GM18499 (cell line): ENCODE data around the gene GOLGA3.
"Not testable (repeated sequence)": the region's sequence is repeated elsewhere in the genome, so short reads cannot be mapped to it uniquely, and the experiment has no call there.

Source experiments
- ATAC-seq: cut with Tn5 transposase; IDR thresholded peaks from one replicate; pipeline ENCODE4 v1.9.1; 2021; ENCODE audit warnings: moderate number of reproducible peaks; ENCODE audit not compliant: insufficient read depth, unreplicated experiment

GOLGA3 gene

DNA sequence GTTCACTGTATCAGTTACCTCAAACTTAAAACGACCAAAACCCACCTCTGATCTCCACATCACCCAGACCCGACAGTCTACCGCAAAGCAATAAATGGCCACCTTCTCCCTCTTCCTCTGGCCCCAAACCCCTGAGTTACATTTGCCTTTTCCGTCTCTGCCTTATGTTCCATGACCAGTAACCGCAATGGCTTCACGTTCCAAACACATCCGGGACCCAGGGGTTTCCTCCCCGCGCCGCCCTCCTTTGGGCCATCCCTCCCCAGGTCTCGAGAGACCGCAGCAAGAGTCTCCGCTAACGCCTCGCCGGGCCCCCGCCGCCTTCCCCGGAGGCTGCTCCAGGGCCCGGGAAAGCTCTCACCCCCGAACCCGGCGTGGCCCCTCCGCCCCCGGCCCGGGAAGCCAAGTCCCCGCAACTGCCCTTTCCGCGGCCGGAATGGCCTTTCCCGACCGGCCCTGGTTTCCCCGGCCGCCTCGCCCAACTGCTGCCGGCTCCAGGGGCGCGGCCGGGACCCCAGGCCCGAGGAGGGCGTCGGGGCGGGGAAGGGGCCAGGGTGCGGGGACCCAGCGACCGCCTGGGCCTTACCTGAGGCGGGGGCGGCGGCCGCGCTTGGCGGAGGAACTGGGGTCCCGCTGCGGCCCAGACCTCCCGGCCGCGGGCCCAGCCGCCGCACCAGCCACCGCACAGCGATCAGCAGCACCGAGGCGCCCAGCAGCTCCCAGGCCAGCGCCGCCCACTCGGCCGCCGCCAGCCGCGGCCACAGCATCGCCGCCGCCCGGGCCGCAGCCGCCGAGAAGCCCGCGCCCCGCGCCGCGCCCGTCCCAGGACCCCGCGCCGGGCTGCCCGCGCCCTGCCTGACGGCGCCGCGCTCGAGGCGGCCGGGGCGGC, 67.4 kb downstream of the GOLGA3 start, which contains the start of gene ANKLE2:
Gene ANKLE2 (minus strand): TSS at position 801 of the 889 bp plus-strand sequence. CDS start 34 bp downstream, at position 767.
- no peak for ATAC-seq

DNA sequence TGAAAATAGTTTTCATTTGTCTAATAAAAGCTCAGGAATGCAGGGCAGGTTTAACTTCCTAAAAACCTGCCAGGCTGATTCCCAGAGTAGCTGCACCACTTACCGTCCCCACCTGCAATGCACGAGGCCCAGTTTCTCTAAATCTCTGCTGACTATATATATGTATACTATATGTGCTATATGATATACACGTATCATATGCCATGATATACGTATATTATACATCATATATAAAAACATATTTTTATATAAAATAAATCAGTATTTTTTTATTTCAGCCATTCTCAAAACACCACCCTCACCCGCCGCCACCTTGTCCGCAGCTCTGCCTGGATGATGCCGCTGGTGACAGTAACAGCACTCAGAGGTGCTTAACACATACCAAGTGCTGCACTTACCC, 69.3 kb downstream of the GOLGA3 start:
- ATAC-seq, result no peak

DNA sequence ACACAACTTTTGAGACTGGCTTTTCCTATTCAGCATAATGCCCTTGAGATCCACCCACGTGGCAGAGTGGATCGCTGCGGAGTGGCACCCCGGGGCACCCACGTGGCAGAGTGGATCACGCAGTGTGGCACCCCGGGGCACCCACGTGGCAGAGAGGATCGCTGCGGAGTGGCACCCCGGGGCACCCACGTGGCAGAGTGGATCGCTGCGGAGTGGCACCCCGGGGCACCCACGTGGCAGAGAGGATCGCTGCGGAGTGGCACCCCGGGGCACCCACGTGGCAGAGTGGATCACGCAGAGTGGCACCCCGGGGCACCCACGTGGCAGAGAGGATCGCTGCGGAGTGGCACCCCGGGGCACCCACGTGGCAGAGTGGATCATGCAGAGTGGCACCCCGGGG, 69.8 kb downstream of the GOLGA3 start:
- ATAC-seq, result not testable (repeated sequence)

DNA sequence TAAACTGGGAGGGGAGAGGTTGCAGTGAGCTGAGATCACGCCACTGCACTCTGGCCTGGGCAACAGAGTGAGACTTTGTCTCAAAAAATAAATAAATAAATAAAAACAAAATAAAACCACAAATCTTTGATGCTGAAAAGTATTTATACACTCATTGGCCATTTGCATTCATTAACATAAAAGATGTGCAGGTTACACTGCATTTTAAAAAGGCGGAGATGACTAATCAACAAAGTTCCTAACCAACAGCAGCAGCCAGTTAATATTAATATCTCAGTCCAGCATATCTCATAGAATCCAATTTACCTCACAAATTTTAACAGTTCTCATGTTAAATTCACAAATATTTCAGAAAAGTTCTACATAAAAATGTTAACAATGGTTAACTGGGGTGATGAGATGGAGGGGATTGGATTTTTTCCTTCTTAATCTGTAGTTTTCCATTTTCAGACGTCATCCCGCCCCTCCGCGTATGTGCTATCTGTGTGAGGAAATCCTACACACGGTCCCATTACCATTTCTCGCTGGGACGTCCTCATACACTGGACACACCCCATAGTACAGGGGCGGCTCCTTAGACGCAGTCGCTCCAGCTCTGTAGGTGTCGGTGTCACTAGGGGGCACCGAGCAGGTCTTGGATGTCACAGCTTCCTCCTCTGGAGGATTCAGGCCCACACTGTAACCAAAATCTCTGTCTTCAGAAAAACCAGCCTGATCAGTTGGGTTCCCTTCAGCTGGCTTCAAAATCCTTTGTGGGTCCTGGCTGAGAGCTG, 74.3 kb downstream of the GOLGA3 start:
- ATAC-seq, result no peak

DNA sequence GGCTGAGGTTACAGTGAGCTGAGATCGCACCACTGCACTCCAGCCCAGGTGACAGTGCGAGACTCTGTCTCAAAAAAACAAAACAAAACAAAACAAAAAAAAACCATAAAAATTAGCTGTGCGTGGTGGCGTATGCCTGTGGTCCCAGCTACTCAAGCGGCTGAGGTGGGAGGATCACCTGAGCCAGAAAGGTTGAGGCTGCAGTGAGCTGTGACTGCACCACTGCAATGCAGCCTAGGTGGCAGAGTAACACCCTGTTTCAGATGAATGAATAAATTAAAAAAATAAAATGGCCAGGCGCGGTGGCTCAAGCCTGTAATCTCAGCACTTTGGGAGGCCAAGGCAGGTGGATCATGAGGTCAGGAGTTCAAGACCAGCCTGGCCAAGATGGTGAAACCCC, 75.0 kb downstream of the GOLGA3 start:
- not testable (repeated sequence) for ATAC-seq

DNA sequence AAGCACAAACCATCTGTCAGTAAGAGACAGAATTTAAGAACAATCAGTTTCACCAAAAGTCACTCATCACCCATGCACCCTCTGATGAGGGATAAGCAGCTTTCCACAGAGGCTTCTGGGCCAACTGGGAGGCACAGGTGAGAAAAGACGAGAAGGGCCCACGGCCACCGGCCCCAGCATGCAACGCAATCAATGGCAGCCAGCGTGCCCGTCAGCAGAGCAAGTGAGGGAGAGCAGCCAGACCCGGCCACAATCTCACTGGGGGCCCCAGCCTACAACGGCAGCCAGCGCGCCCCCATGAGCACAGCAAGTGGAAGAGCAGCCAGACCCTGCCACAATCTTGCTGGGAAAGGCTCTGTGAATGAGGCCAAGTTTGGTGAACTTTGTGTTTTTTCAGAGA, 80.3 kb downstream of the GOLGA3 start:
- ATAC-seq, result no peak

DNA sequence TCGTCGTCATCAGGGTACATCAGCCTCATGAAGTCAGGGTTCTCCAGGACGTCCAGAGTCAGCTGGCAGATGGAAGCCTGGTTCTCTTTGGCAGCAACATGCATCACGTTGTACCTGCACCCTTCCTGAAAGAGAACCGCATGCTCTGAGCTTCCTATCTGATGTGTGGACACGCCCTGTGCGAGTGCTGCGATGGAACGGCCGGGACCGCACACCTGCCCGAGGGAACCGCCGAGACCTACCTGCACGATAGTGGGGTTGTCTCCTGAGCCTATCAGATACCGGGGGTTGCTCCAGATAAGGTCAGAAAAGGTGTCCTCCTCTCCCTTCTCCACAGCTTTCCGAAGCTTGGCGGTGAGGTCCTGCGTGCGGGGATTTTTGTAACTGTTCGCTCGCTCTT, 80.8 kb downstream of the GOLGA3 start:
- ATAC-seq, result no peak

DNA sequence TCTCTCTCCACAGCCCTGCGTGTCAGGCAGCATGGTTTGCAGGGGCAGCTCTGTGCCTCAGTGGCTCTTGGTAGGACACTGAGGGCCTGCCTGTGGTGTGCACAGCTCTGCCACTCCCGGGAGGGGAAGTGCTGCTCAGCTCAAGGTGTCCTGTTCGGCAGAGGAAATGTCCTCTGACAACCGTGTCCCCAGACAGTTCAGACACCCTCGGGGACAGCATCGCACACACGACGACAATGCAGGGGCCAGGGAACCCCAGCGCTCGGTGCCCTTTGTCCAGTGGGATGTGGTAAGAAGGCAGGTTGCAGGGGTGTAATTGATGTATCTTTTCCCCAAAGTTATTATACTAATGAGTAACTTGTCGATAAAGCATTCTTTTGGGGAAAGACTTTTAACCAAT, 81.3 kb downstream of the GOLGA3 start:
- no peak for ATAC-seq

DNA sequence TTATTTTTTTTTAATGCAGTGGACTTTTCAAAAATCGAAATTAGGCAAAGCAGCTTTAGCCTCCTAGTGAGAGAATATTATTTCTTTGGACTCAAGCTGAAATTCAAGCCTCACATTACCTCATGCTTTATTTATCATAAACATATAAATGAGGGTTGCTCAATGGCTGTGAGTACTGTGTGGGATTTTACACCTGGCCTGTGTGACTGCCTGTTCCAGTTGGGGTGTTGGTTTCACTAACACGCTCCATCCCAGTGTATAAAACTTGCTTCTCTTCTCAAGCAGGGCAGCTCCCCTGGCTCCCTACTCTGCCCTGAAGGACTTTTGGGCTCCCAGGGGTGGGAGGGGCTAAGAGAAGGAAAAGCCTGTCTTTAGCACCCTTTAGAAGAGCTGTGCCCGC, 82.1 kb downstream of the GOLGA3 start:
- no peak for ATAC-seq

DNA sequence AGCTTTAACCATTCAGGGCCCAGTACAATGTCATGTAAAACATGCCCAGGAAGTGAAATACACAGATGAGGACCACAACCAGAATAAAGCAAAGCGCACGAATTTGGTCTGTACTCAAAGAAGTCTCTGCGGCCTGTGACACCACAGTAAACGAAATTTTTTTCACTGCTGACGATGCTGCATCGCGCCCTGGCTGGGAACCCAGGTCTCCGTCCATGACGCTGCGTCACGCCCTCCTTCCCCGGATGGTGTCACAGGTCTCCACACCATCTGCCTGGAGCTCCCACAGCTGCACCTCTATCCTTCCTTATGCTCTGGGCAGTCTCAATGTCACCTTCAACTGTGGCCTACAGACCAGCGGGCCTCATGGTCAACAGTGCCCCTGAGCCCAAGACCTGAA, 84.8 kb downstream of the GOLGA3 start:
- no peak for ATAC-seq

DNA sequence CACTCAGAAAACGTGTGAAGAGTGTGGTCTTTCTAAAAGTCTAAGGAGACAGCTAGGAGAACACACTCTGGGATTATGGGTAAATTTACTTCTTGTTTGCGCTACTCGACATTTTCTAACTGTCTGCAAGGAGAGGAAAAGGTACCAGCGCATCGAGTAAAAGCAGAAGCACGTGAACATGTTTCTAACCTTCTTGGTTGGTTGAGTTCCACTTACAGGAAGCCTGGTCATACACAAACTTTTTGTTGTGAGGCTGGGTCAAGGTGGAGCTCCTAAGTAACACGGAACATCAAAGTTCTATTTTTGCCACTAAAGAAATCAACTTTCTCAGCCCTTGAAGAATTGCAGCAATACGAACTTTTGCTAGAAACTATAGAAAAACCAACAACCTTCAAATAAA, 87.0 kb downstream of the GOLGA3 start:
- ATAC-seq, result no peak

DNA sequence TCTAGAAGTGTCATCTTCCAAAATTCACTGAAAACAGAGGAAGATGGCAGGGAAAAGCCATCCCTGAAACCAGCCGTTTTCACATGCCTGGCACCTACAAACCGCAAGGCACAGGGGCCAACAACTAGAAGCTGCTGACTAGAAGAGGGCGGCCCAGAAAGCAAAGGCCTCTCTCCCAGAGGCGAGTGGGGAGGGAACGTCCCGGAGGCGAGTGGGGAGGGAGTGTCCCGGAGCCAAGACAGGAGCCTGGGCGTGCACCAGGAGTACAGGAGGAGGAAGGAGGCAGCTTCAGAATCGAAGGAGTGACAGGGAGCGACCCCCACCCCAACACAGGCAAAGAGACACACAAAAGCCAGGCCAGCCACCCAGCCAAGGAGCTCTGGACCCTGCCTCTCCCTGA, 88.0 kb downstream of the GOLGA3 start:
- no peak for ATAC-seq

DNA sequence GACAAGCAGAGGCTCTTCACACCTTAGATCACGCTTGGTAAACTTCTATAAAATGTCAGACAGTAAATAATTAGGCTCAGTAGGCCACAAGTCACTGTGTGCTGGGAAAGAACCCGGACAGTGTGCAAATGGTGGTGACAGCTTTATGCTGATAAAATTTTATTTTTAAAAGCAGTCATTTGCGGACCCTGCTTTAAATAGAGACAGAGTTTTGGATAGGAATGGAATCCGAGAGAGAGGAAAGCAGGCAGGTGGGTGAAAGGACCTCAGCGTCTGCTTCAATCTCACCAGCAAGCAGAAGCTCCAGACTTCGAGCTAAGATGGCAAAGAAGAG, 88.4 kb downstream of the GOLGA3 start:
- no peak for ATAC-seq

DNA sequence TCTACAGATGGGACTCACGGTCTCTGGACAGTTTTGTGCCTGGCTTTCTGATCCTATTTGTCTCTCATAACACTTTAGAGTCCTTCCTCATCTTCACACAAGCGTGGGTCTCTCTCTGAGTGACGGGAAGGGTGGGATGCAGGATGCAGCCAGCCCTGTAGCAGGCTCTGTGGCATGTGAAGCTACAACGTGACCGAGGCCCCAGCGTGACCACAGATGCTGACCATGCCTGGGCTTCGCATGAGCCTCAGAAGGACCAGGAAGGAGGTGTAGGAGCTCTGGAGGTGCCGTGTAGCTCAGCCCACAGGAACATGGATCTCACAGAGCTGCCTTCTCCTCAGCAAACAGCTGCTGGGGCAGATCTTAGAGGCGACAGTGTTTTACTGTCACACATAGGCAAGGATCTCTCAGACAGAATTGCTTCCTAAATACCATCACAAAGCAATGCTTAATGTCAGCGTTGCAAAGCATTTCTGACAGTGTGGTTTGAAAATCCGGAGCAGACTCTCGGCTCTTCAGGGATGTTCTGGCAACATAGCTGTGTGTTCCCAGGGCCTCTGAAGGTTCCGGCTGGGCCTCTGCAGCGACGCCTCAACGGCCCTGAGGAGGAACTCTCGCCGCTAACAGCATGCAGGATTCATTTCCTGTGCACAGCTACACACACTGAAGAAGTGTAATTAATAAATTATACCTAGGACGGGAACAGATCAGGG, 88.9 kb downstream of the GOLGA3 start:
- no peak for ATAC-seq

DNA sequence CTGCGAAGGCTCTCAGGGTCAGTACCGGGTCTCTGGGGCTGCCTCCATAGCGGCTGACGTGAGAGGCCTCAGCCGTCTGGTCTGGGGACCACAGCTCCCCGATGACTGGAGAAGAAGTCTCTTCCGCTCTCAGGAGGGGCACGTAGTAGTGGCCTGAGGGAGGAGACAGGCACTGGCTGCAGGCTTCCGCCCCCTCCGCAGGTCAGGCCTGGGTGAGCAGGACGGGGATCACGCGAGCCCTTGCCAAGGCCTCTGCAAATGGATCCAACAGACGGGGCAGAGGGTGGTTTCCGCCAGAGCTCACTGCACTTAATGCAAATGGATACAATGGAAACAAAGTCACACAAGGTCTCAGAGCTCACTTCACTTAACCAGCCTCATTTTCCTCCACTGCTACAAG, 91.8 kb downstream of the GOLGA3 start:
- no peak for ATAC-seq

DNA sequence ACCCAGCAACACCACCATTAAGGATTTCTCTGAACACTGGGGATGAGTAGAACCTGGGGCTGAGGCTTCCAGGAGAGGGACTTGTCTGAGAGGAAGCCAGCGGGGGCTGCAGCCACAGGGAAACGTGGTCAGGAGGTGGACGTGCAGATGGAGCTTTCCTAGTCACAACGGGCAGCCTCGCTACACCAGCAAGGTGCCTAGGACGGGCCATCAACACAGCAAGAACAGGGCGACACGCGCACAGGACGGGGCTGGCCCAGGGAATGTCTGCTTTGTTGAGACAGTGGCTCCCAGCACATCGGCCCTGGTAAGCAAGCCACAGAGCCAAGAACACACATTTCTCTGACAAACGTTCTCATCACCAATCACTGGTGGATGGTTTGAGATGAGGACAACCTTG, 92.3 kb downstream of the GOLGA3 start:
- no peak for ATAC-seq

DNA sequence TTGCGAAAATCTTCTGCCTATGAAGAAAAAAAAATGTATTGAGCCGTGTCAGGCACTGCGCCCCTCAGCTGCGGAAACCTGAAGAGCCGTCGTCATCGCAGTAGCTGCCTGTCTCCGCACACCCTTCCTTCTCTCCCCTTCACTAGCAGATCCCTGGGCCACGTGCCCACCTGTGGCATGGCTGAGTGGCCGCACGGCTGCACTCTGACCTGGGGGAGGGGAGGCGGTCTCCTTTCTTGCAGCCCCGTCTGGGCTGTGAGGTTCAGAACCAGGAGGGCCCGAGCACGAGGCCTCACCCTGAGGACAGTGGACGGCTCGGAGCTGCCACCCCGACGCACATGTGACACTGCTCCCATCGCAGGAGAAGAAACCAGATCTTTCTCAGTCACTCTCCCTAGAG, 93.2 kb downstream of the GOLGA3 start:
- ATAC-seq, result no peak

DNA sequence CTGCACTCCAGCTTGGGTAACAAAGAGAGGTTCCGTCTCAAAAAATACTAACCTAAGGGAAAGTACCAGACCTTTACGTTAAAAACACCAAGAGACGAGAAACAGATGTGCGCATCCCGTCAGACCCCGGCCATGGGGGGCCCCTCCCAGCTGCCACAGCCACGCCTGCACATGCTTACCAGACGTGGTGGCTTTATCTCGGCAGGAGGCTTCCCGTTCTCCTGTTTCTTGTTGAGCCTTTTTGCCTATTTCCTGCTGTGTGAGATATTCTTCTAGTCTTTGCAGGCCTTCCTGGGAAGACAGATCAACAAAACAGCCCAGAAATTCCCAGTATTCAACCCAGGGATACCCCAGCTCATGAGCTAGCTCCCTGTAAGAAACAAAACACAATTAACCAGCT, 94.5 kb downstream of the GOLGA3 start:
- ATAC-seq, result no peak

DNA sequence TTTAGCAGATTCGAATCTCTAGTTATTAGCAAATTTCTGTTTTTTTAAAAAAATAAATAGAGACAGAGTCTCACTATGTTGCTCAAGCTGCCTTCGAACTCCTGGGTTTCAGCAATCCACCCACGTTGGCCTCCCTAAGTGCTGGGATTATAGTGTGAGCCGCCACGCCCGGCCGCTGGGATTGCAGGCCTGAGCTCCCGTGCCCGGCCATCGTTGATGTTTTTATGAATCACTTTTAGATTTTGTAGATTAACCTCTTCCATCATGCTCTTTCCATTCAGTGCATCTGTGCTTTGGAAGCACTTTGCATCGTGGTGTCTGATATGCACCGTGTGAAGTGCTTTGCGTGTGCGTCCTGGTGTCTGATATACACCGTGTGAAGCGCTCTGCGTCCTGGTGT, 97.1 kb downstream of the GOLGA3 start:
- ATAC-seq, result no peak

DNA sequence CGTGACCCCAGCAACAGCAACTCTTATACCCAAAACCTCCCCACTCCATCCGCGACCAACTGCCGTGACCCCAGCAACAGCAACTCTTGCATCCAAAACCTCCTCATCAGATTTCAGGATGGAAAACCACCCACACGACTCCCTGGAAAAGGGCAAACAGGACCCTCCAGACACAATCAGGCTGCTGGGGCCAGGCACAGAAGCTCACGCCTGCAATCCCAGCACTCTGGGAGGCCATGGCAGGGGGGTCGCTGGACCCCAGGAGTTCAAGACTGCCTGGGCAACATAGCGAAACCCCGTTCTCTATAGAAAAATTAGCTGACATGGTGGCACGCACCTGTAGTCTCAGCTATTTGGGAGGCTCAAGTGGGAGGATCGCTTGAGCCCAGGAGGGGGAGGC, 98.3 kb downstream of the GOLGA3 start:
- no peak for ATAC-seq
